Frontal cortex (tissue), 4 donors: ENCODE measurements around the gene ZNF35. TPM values are rescaled to one million over a fixed set of nuclear protein-coding genes. Genes with fewer than 3 reads are reported as not detected.

Source experiments
- DNase-seq, 2 donors: peaks; one replicate each; pipeline ENCODE4 v3.0.0; 2012; ENCODE audit warnings: low spot score in 2 of 2
- FAIRE-seq: peaks from 2 replicates; lab custom pipeline; 2012; peaks lifted over from hg19 to GRCh38; lab: Jason Lieb, UNC
- total RNA-seq: library from RNA; depleted of rRNA; stranded (reverse); fragments of >200 nt; gene quantifications from one replicate; pipeline ENCODE4 v1.2.3, GENCODE V29; 2014
- donor health status: control.
- donor health status: control.
- donor health status: control.

ZNF35 gene
- total RNA-seq, 1 donor from 2014 or later: 22.4 TPM

DNA sequence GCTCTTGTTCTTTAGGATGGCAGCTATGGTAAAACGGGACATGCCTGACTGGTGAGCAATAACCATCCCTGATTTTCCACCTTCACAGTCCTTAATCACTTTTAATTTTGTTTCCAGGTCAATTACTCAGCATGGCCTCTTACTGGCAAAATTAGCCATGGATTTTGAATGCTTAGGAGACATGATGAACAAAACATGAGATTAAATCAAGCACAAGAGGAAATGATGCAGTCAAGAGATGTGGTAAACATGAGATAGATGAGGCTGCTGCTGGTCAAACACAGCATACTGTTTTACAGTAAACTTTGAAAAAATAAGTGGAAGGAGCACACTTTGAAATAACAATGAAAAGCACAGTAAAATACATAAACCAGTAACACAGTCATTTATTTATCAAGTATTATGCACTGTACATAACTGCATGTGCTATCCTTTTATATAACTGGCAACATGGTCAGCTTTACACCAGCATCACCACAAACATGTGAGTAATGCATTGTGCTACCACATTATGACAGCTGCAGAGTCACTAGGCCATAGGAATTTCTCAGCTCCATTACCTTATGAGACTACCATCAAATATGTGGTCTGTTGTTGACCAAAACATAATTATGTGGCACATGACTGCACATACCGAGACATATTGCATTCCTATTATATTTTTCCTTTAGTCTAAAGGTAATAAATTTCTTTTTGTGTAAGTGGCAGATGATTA lies 33.8 kb downstream of the ZNF35 start:
- no peak for DNase-seq
- FAIRE-seq: no peak

DNA sequence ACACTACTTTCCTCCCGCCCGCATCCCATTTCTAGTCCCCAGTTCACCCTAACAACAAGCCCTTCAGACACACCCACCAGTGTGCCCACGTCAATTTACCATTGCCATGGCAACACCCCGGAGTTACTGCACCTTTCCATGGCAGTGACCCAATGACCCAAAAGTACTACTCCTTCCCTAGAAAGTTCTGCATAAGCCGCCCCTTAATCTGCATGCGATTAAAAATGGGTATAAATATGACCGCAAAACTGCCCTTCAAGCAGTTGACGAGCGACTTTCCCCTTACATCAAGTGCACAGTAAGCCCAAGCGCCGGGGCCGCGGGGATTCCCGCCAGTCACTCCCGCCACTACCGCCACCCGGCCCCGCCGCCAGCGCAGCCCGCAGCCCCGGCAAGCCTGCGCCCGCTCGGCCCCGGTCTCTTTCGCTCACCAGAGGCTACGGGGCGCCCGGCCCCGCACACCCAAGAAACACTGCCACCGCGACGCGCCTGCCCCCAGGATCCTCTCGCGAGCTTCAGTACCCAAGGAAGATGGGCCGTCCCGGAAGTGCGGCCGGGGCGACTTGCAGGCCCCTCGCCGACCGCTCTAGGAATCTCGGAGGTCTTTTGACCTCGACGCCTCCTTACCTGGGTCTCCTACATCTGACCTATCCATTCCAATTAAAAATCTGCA lies 36.7 kb downstream of the ZNF35 start:
- FAIRE-seq (no peak), DNase-seq (peak; percentile 63 to 73)

DNA sequence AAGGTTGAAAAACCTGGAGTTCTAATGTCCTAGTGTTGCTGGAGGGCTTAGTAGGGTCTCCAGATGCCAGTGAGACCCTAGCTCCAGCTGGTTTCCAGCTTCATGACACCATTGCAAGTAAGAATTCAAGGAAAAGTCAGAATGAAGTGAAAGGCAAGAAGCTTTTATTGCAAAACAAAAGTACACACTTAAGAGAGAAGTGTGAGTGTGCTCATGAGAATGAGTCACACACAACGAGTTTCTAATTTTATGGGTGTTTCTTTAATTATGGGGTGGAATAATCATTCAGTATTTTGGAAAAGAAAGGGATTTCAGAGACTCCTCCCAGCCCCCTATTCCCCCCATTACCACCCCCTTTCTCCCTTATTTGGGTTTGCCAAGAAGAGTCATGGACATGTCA lies 39.4 kb downstream of the ZNF35 start:
- FAIRE-seq (no peak), DNase-seq (no peak)

Other genes starting within 250 kb of the ZNF35 start
- 29.3 TPM for gene ZNF445, start 171.1 kb upstream of the ZNF35 start, total RNA-seq
- gene ZKSCAN7, start 93.5 kb upstream of the ZNF35 start, total RNA-seq: 30.2 TPM
- gene ZNF660, start 63.8 kb upstream of the ZNF35 start, total RNA-seq: 11.8 TPM
- gene ZNF197, start 23.7 kb upstream of the ZNF35 start, total RNA-seq: 62.4 TPM
- gene ZNF502, start 63.9 kb downstream of the ZNF35 start, total RNA-seq: 14.3 TPM
- 25.7 TPM for gene ZNF501, start 80.9 kb downstream of the ZNF35 start, total RNA-seq
- 33.8 TPM for gene KIAA1143, start 112.9 kb downstream of the ZNF35 start, total RNA-seq
- 6.9 TPM for gene KIF15, start 113.1 kb downstream of the ZNF35 start, total RNA-seq
- gene TMEM42, start 213.2 kb downstream of the ZNF35 start, total RNA-seq: 5.3 TPM
- gene TGM4, start 225.9 kb downstream of the ZNF35 start, total RNA-seq: not detected